Thymus (tissue), 11 donors: ENCODE data around the gene GNMT. TPM values are rescaled to one million over a fixed set of nuclear protein-coding genes. Genes with fewer than 3 reads are reported as not detected.
A peak's percentile ranks its signal among the peaks of the same experiment; 100 is the strongest.

Experiments
- DNase-seq, 9 donors: peaks; one replicate each; pipeline ENCODE4 v3.0.0-alpha.2; 2013; ENCODE audit warnings: low spot score in 9 of 9, low read depth in 6 of 9, missing footprints in 1 of 9
- H3K27ac ChIP-seq, 2 donors: one replicate each; pipeline ENCODE4 v1.5.1; 2013; ENCODE audit warnings: control low read depth in 1 of 2, low read depth in 1 of 2, low read length in 1 of 2, mild to moderate bottlenecking in 1 of 2, moderate library complexity in 1 of 2
- H3K27me3 ChIP-seq, 2 donors: one replicate each; pipeline ENCODE4 v1.5.1; 2013; ENCODE audit warnings: low read length in 1 of 2; ENCODE audit not compliant: control insufficient read depth in 2 of 2, insufficient read depth in 1 of 2
- H3K36me3 ChIP-seq, 2 donors: one replicate each; pipeline ENCODE4 v1.5.1; 2013; ENCODE audit warnings: low read length in 1 of 2, mild to moderate bottlenecking in 1 of 2, moderate library complexity in 1 of 2; ENCODE audit not compliant: control insufficient read depth in 2 of 2, insufficient read depth in 2 of 2
- H3K4me1 ChIP-seq, 2 donors: one replicate each; pipeline ENCODE4 v1.5.1; 2013; ENCODE audit warnings: low read length in 2 of 2; ENCODE audit not compliant: control insufficient read depth in 2 of 2, insufficient read depth in 2 of 2
- H3K4me3 ChIP-seq, 2 donors: one replicate each; pipeline ENCODE4 v1.5.1; 2013; ENCODE audit warnings: low read length in 2 of 2, control low read depth in 1 of 2, mild to moderate bottlenecking in 1 of 2
- H3K9me3 ChIP-seq, 2 donors: one replicate each; pipeline ENCODE4 v1.5.1; 2013; ENCODE audit warnings: low read length in 1 of 2, mild to moderate bottlenecking in 1 of 2; ENCODE audit not compliant: control insufficient read depth in 2 of 2, insufficient read depth in 1 of 2
- WGBS: extraction: QIAGEN DNeasy Blood & Tissue Kit; methylation state at CpG from one replicate; pipeline ENCODE4 v1.1.7; 2013; 5-methylcytosine and 5-hydroxymethylcytosine counted together
- polyA plus RNA-seq: library from polyadenylated mRNA; stranded (reverse); fragments of 200-250 nt; gene quantifications from one replicate; pipeline ENCODE4 v1.2.3, GENCODE V29; 2013
- total RNA-seq: library from RNA; stranded (reverse); fragments of 120-200 nt; gene quantifications from one replicate; pipeline ENCODE4 v1.2.4, GENCODE V29; 2013
- donor health status: healthy.

GNMT gene
- total and polyA plus RNA-seq, 2 donors = 2.6 to 3.0 TPM

DNA sequence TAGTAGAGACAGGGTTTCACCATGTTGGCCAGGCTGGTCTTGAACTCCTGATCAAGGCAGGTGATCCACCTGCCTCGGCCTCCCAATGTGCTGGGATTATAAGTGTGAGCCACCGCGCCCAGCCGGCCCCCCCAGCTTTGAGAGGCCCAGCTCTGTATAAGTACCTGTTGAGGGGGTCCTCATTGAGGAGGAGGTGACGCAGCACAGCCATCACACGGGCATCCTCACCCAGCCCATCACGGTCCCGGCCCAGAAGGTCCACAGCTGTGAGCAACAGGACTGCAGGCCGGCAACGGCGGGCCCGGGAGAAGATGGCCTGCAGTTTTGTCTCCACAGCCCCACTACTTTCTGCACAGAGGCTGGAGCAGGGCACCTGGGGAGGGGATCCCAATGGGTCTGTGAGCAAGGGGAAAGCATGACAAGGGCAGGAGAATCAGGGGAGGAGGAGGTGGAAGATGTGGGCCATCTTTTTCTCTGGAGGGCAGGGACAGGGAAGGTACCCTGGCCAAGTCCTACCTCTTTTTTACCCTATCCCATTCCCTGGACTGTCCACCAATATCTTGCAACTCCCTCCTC is 7.7 kb downstream of the GNMT start:
- Histone ChIP-seq H3K27ac (peak overlapping the region in 1 of 2 donors; percentile 37), H3K27me3 (no peaks in the 10 kb centered on the region), H3K36me3 (peaks cover 56 to 84% of the 10 kb centered on the region in 2 donors), H3K4me3 (no peak overlapping the region), H3K9me3 (peaks cover 0 to 2% of the 10 kb centered on the region in 2 donors), H3K4me1 (peaks cover 8 to 17% of the 10 kb centered on the region in 2 donors)
- DNase-seq = no peak
- WGBS = 99% methylated on average over 12 of the region's 12 CpGs

DNA sequence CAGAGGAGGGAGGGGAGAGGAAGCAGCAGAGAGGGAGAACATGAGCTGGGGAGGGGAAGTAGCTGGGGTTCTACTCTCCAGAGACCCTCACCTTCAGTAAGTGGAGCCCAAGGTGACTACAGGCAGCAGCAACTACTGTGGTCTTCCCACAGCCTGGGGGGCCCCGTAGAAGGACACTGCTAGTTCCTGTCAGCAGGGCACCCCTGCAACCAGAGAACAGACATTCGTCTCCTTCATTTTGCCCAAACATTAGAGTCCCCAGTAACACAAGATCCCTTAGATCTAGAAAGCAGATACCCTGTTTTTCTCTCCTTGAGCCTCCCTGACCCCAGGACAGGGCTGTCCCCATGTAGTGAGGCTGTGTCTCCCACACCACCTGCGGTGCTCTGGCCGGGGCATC is 8.2 kb downstream of the GNMT start:
- Histone ChIP-seq H3K27me3 (no peaks in the 10 kb centered on the region), H3K4me3 (no peak overlapping the region), H3K9me3 (peaks cover 0 to 2% of the 10 kb centered on the region in 2 donors), H3K36me3 (peaks cover 53 to 86% of the 10 kb centered on the region in 2 donors), H3K4me1 (peaks cover 4 to 12% of the 10 kb centered on the region in 2 donors), H3K27ac (peak overlapping the region in 1 of 2 donors; percentile 37)
- 83% methylated on average over 4 of the region's 4 CpGs for WGBS
- no peak for DNase-seq

DNA sequence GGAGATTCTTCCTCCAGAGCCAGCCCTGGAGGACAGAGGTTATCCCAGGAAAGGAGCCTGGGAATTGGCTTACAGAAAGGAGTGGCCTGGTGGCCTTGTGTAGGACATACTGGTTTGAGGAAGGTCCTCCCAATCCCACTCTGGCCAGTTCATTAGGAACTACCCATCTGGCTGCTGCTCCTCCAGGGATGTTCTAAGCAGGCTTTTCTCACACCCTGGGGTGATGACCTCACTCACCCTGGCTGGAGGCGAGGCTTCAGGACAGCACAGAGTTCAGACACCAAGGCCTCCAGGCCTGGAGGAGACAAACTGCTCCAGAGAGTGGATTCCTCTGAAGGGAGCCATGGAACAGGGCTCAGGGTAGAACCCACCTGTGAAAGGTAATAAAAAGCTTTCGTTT is 8.9 kb downstream of the GNMT start:
- Histone ChIP-seq H3K9me3 (peaks cover 0 to 2% of the 10 kb centered on the region in 2 donors), H3K4me1 (peaks cover 0 to 5% of the 10 kb centered on the region in 2 donors), H3K36me3 (peaks cover 51 to 85% of the 10 kb centered on the region in 2 donors), H3K27ac (no peak overlapping the region), H3K27me3 (no peaks in the 10 kb centered on the region), H3K4me3 (no peak overlapping the region)
- WGBS = 98% methylated on average over 2 of the region's 2 CpGs
- DNase-seq = no peak

DNA sequence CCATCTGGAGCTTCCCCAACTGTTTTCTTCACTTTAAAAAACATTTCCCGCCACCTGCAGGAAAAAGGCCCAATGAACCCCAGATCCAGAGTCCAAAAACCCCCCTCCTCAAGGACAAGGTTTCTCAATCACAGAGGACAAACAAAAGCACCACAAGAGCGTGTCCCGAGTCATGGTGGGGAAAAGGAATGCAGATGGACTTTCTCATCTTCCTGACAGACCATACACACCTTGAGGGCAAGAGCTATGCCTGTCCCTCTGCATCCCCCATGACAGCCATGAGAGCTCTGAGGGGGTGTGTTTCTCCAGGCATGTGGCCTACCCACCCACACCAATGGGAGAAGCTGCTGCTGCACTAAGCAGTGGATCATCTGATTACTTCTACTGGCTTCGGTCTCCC is 9.4 kb downstream of the GNMT start:
- no peak overlapping the region for H3K4me3 ChIP-seq
- 96% methylated on average over 4 of the region's 4 CpGs for WGBS
- DNase-seq = no peak
- H3K27ac ChIP-seq = no peak overlapping the region
- H3K9me3 ChIP-seq = peaks cover 0 to 2% of the 10 kb centered on the region in 2 donors
- H3K27me3 ChIP-seq = no peaks in the 10 kb centered on the region
- peaks cover 0 to 3% of the 10 kb centered on the region in 2 donors for H3K4me1 ChIP-seq
- H3K36me3 ChIP-seq = peaks cover 46 to 84% of the 10 kb centered on the region in 2 donors

DNA sequence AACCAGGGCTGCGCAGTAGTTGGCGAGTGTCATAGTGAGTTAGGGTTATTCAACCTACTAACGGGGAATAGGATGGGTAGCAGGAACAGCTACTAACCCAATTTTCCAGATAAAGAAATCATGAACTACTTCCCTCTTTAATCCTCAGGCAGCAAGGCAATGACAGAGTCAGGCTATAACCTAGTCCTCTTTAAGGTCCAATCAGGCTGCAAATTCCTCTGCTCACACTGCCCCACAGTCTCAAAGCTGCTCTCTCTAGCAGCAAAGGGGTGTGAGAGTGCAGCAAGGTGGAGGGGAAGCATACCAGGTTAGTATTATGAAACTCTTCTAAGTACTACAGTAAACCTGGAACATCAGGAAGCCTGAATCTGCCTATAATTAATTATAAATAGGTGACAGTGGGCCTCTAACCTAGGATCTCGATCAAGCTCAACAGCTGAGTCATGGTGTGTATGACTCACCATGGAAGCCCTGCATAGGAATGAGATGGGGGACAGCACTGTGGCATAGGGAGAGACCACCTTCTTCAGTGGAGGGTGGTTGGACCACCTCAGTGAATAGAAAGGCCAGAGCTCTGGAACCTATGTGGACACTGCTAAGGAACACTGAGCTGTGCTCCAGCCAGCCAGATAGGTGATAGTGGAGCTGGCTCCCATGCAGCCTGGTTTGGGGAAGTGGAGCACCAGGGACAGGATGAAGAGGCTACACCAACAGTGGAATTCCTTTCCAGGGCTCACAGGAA is 10.5 kb downstream of the GNMT start:
- Histone ChIP-seq H3K4me1 (peaks cover 0 to 5% of the 10 kb centered on the region in 2 donors), H3K4me3 (no peak overlapping the region), H3K36me3 (peaks cover 35 to 77% of the 10 kb centered on the region in 2 donors), H3K27ac (no peak overlapping the region), H3K27me3 (no peaks in the 10 kb centered on the region), H3K9me3 (peaks cover 0 to 2% of the 10 kb centered on the region in 2 donors)
- 87% methylated on average over 4 of the region's 4 CpGs for WGBS
- DNase-seq = no peak

DNA sequence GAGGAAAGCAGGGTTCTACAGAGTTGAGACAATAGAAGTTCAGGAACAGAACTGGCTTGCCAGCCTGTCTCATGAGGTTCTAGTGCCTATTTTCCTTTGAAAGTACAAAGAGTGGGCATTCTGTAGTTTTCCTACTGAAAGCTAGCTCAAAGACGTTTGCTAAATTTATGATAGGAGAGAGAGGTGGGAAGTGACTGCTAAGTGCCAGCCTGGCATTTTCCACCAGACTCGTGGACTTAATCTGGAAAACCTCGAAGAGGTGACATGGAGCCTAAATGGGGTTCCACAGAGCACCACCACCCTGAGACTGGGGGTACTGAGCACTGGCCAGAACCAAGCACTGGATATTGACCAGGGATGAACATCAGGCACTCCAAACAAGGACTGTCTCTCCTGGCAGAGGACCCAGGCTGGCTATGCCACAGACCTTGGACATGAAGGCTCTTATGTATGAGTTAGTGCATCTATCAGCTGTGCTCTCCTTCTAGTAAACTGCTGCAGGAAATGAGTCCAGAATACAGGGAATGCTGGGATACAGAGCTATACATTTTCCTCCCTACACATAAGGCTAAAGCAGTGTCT is 11.3 kb downstream of the GNMT start:
- DNase-seq = no peak
- Histone ChIP-seq H3K27ac (no peak overlapping the region), H3K9me3 (peaks cover 0 to 2% of the 10 kb centered on the region in 2 donors), H3K4me3 (no peak overlapping the region), H3K4me1 (peaks cover 0 to 5% of the 10 kb centered on the region in 2 donors), H3K27me3 (no peaks in the 10 kb centered on the region), H3K36me3 (peaks cover 27 to 70% of the 10 kb centered on the region in 2 donors)
- WGBS = 93% methylated on average over 3 of the region's 3 CpGs

DNA sequence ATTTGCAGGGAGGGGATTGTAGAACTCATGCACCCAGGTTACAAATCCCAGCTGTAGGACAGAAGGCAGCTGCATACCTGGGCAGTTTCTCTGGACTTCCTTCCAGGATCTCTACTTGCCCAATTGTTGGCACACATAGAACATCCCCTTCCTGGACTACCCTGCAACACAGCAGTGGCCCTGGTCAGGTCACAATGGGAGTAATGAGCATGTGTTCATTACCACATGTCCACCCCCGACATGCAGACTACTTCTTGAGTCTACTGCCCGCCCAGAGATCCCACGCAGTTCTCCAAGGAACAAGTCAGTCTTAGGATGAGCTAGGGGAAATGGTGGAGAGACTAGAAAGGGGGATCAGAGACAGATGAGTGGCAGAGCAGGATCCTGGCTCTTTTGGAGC is 13.4 kb downstream of the GNMT start:
- Histone ChIP-seq H3K36me3 (peaks cover 12 to 53% of the 10 kb centered on the region in 2 donors), H3K27ac (no peak overlapping the region), H3K9me3 (peaks cover 0 to 2% of the 10 kb centered on the region in 2 donors), H3K4me3 (no peak overlapping the region), H3K4me1 (peaks cover 3 to 20% of the 10 kb centered on the region in 2 donors), H3K27me3 (no peaks in the 10 kb centered on the region)
- WGBS = 99% methylated on average over 3 of the region's 3 CpGs
- DNase-seq = no peak

DNA sequence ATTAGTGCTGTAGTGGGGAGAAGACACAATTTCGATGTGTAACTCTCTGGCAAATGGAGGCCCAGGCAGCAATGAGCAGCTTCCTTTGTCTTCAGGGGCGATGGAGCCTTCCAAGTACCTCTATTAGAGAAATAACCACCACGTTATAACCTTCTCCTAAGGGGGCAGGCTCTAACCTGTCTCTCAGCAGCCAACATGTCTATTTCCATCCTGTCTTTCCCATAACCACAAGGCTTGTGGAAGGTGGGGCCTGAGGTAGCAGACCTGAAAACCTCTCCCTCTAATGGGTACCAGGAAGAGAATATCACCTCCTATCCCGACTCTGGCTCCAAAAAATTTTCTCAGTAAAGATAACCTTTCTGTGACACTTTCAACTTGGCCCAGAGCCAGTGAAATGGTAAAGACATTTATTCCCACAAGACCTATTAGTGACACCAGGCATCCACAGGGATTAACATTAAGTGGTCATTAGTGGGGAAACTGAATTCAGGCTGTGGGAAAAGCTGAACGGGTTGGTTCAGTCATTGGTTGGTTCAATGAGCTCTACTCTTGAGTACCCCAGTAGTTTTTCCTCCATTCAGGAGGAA is 14.5 kb downstream of the GNMT start:
- Histone ChIP-seq H3K4me1 (peaks cover 8 to 28% of the 10 kb centered on the region in 2 donors), H3K4me3 (no peak overlapping the region), H3K27ac (no peak overlapping the region), H3K36me3 (peaks cover 5 to 42% of the 10 kb centered on the region in 2 donors), H3K9me3 (no peaks in the 10 kb centered on the region), H3K27me3 (no peaks in the 10 kb centered on the region)
- no peak for DNase-seq
- 95% methylated on average over 5 of the region's 5 CpGs for WGBS

DNA sequence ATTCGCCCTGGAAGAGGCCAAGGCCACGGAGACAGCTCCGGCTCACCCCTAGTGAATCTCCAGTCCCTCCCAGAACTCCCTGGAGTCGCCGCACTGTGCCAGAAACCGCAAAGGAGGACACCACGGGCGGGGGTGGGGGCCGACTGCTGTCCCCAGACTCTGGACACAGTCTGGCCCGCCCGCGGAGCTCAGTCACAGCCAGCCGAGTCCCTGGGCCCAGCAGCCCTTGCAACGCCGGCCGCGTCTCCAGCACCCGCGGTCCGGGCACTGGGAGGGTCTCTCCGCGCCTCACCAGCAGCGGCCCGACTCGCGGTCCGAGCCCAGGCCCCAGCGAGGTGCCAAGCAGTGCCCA is 17.9 kb downstream of the GNMT start:
- DNase-seq = no peak
- Histone ChIP-seq H3K4me3 (peak overlapping the region; percentile 85 to 99), H3K27me3 (no peaks in the 10 kb centered on the region), H3K9me3 (no peaks in the 10 kb centered on the region), H3K36me3 (peaks cover 5 to 16% of the 10 kb centered on the region in 2 donors), H3K4me1 (peaks cover 10 to 34% of the 10 kb centered on the region in 2 donors), H3K27ac (peak overlapping the region; percentile 66 to 98)
- WGBS = 1% methylated on average over 28 of the region's 28 CpGs
